ENCODE measurements around the gene TNK2.
A peak's percentile ranks its signal among the peaks of the same experiment; 100 is the strongest.
"Not testable (repeated sequence)": the region's sequence is repeated elsewhere in the genome, so short reads cannot be mapped to it uniquely, and the experiment has no call there.

The TNK2 gene

DNA sequence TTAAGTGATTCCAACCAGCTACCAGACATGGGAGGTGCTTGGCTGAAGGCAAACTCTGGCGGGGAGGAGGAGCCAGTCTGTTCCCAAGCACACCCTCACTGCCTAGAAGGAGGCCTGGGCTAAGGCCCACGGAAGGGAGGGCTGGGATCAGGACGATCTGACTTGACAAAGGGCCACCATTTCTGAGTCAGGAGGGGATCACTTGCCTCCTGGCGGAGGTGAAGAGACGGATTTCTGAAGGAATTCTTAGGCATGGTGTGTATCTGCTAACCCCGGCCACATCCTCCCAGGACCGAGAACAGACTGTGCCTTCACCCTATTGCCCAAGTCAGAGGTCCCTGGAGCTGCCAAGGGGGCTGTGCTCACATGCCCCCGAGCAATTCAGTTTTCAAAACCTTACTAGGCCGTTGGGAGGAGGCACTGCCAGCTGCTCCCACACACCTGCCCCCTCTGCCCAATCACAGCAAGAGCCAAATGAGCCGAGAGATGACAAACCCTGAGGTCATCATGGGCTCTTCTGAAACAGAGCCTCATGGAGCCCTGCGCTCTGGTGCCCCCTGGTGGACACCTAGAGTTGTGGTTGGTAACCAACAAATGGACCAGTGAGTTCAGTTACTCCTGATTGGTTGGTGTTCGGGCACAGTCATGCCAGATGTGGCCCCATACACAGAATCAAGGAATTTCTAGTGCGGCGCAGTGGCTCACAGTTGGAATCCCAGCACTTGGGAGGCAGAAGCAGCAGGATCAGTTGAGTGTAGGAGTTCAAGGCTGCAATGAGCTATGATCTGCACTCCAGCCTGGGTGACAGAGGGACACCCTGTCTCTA is 6.5 kb upstream of the TNK2 start:
- Histone ChIP-seq H3K9ac (ENCODE audit: low read depth, low read length) (peak overlapping the region; percentile 79; the same call in 1 of the 2 replicates), H3K4me1 (ENCODE audit: insufficient read depth, low read length) (peaks cover 10% of the 10 kb centered on the region), H3K27me3 (ENCODE audit: insufficient read depth, low read length) (peaks cover 25% of the 10 kb centered on the region; the same call in 1 of the 2 replicates), H3K36me3 (ENCODE audit: insufficient read depth, low read depth, low read length) (no peaks in the 10 kb centered on the region), H3K27ac (ENCODE audit: low read length) (peak overlapping the region; percentile 63), H3K4me3 (ENCODE audit: low read length) (peak overlapping the region; percentile 46; the same call in 1 of the 2 replicates), H3K9me3 (ENCODE audit: insufficient read depth, low read depth, low read length) (no peaks in the 10 kb centered on the region)

DNA sequence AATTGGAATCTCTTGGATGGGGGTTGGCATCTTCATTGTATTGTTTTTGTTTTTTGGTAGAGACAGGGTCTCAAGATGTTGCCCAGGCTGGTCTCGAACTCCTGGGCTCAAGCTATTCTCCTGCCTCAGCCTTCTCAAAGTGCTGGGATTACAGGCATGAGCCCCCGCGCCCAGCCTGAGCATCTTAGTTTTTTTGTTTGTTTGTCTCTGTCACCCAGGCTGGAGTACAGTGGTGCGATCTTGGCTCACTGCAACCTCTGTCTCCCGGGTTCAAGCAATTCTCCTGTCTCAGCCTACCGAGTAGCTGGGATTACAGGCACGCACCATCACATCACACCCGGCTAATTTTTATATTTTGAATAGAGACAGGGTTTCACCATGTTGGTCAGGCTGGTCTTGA is 5.8 kb upstream of the TNK2 start:
- H3K36me3 ChIP-seq (ENCODE audit: insufficient read depth, low read depth, low read length); H3K9me3 ChIP-seq (ENCODE audit: insufficient read depth, low read depth, low read length); H3K4me1 ChIP-seq (ENCODE audit: insufficient read depth, low read length); H3K9ac ChIP-seq (ENCODE audit: low read depth, low read length); H3K27ac ChIP-seq (ENCODE audit: low read length); H3K4me3 ChIP-seq (ENCODE audit: low read length): not testable (repeated sequence)
- peaks cover 25% of the 10 kb centered on the region; the same call in 1 of the 2 replicates for H3K27me3 ChIP-seq (ENCODE audit: insufficient read depth, low read length)

DNA sequence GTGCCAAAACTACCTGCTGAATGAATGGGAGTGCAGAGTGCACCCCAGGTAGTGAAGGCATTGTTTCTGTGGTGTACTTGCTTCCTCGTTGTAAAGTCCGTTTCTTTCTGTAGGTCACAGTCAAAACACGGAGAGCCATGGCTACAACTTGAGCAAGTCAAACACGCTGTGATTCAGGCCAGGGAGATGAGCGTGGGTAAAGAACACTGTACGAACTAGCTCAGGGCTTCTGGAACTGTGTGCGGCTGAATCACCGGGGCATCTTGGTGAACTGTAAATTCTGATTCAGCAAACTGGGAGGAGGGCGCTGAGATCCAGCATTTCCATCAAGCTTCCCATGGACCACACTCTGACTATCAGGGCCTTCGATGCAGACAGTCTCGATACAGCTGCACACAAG is 5.0 kb upstream of the TNK2 start:
- Histone ChIP-seq H3K4me1 (ENCODE audit: insufficient read depth, low read length) (peaks cover 10% of the 10 kb centered on the region), H3K27ac (ENCODE audit: low read length) (no peak overlapping the region), H3K4me3 (ENCODE audit: low read length) (no peak overlapping the region), H3K9ac (ENCODE audit: low read depth, low read length) (no peak overlapping the region), H3K27me3 (ENCODE audit: insufficient read depth, low read length) (peaks cover 26% of the 10 kb centered on the region; the same call in 1 of the 2 replicates), H3K9me3 (ENCODE audit: insufficient read depth, low read depth, low read length) (no peaks in the 10 kb centered on the region), H3K36me3 (ENCODE audit: insufficient read depth, low read depth, low read length) (no peaks in the 10 kb centered on the region)

DNA sequence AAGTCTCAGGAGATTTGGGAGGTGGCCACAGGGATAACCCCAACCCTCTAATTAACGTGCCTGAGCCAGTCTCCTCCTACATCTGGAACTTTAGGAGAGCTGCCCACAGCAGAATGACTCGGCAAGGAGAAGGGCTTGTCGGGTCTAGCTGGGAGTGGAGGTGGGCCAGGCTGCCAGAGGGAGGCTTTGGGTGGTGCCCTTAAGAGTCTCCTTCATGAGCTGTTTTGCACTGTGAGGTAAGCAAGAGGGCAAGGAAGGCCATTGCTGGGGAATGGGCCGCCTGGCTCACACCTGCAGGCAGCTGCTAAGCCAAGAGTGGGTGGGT is 3.6 kb upstream of the TNK2 start:
- no peak overlapping the region for H3K27ac ChIP-seq (ENCODE audit: low read length)

DNA sequence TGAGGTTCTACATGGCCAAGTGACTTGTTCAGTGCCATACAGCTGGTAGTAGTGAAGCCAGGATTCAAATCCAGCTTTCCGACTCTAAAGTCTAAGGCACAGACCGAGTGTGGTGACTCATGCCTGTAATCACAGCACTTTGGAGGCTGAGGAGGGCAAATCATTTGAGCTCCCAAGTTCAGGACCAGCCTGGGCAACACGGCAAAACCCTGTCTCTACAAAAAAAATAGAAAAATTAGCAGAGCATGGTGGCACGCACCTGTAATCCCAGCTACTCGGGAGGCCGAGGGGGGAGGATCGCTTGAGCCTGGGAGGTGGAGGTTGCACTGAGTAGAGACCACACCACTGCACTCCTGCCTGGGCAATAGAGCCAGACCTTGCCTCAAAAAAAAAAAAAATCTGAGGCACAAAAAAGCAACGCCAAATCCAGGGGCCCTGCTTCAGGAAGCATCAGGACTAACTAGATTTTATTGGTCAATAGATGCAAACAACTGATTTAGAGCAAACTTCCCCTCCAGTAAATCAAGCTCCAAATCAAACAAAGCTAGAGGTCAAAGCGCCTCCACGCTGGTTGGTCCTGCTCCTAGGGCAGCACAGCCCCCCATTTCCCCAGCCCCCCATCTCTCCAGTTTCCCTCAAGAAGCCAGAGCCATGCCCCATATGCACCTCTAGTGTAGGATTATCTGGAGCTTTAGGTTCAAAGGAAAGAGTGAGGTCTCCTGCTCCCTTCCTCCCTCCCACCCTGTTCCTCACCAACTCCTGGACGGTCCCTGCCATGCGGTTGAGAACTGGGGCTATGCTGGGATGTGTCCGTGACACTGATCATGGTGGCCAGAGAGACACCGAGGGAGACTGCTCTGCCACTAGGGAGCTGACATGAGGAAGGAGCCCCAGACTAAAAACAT is 2.9 kb upstream of the TNK2 start:
- no peak overlapping the region for H3K4me3 ChIP-seq (ENCODE audit: low read length)
- H3K27ac ChIP-seq (ENCODE audit: low read length), result no peak overlapping the region
- peaks cover 14% of the 10 kb centered on the region for H3K4me1 ChIP-seq (ENCODE audit: insufficient read depth, low read length)
- H3K36me3 ChIP-seq (ENCODE audit: insufficient read depth, low read depth, low read length), result no peaks in the 10 kb centered on the region
- H3K9me3 ChIP-seq (ENCODE audit: insufficient read depth, low read depth, low read length), result no peaks in the 10 kb centered on the region
- no peak overlapping the region for H3K9ac ChIP-seq (ENCODE audit: low read depth, low read length)
- H3K27me3 ChIP-seq (ENCODE audit: insufficient read depth, low read length), result peaks cover 31% of the 10 kb centered on the region

More for the DNA sequence above, 3.6 kb upstream of the TNK2 start:
- H3K27me3 ChIP-seq (ENCODE audit: insufficient read depth, low read length), result peaks cover 36% of the 10 kb centered on the region
- no peaks in the 10 kb centered on the region for H3K9me3 ChIP-seq (ENCODE audit: insufficient read depth, low read depth, low read length)
- H3K4me1 ChIP-seq (ENCODE audit: insufficient read depth, low read length), result peaks cover 14% of the 10 kb centered on the region
- H3K4me3 ChIP-seq (ENCODE audit: low read length), result no peak overlapping the region
- no peak overlapping the region for H3K9ac ChIP-seq (ENCODE audit: low read depth, low read length)
- H3K36me3 ChIP-seq (ENCODE audit: insufficient read depth, low read depth, low read length), result no peaks in the 10 kb centered on the region

DNA sequence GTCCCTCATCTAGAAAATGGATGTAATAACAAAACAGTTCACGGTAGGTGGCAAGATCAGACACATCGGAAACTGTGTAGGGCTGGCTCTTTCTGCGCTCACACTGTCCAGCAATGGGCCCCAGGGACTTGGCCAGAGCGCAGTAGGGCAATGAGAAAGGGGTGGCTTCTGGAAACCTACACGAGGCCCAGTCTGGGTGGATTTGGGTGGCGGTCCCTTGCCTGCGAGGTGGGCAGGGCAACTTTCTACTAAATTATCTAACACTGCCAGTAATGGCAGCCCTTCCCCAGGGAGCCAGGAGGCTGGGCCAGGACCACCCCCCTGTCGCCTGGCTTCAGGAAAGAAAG is 2.1 kb upstream of the TNK2 start:
- no peak overlapping the region for H3K27ac ChIP-seq (ENCODE audit: low read length)

DNA sequence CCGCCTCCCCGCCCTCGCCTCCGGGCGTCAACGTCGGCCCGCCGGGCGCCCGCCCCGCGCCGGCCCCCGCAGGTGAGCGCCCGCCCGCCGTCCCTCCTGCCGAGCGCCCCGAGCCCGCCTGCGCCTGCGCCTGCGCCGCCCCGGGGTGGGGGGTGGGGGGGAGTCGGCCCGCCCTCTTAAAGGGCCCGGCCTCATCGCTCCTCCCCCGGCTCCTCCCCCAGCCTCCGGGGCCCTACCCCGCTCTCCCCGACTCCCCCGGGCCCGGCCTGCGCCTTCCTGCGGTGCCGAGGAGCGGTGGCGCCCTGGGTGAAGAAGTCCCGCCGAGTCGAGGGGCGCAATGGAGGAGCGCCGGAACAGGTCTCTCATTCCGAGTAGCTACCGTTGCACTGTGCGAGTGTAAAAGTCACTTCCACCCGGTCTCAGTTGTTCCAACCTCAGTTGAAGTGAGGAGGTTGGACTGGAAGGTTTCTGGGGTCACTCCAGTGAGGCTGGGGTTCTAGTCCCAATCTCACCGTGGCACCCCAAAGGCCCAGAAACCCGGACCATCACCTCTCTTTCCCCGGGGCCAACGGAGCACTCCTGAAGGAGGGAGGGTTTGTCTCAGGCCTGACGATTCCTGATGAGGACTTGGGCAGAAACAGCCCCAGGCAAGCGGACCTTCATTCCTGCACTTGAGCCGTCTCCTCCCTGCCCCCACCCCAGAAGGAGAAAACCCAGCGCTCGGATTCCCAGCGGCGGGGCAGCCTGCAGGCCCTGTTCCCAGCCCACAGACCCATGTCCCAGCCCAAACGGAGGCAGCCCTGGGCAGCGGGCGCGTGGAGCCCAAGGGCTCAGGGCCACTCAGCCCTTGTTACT is 1.5 kb upstream of the TNK2 start:
- H3K4me1 ChIP-seq (ENCODE audit: insufficient read depth, low read length), result peaks cover 14% of the 10 kb centered on the region
- peak overlapping the region; percentile 68; the same call in 1 of the 2 replicates for H3K9ac ChIP-seq (ENCODE audit: low read depth, low read length)
- no peaks in the 10 kb centered on the region for H3K36me3 ChIP-seq (ENCODE audit: insufficient read depth, low read depth, low read length)
- H3K9me3 ChIP-seq (ENCODE audit: insufficient read depth, low read depth, low read length), result no peaks in the 10 kb centered on the region
- no peak overlapping the region for H3K27ac ChIP-seq (ENCODE audit: low read length)
- peaks cover 28% of the 10 kb centered on the region for H3K27me3 ChIP-seq (ENCODE audit: insufficient read depth, low read length)
- H3K4me3 ChIP-seq (ENCODE audit: low read length), result peak overlapping the region; percentile 73

More for the DNA sequence above, 2.1 kb upstream of the TNK2 start:
- Histone ChIP-seq H3K4me3 (ENCODE audit: low read length) (peak overlapping the region; percentile 73), H3K4me1 (ENCODE audit: insufficient read depth, low read length) (peaks cover 14% of the 10 kb centered on the region), H3K27me3 (ENCODE audit: insufficient read depth, low read length) (peaks cover 28% of the 10 kb centered on the region), H3K9ac (ENCODE audit: low read depth, low read length) (peak overlapping the region; percentile 68; the same call in 1 of the 2 replicates), H3K9me3 (ENCODE audit: insufficient read depth, low read depth, low read length) (no peaks in the 10 kb centered on the region), H3K36me3 (ENCODE audit: insufficient read depth, low read depth, low read length) (no peaks in the 10 kb centered on the region)

DNA sequence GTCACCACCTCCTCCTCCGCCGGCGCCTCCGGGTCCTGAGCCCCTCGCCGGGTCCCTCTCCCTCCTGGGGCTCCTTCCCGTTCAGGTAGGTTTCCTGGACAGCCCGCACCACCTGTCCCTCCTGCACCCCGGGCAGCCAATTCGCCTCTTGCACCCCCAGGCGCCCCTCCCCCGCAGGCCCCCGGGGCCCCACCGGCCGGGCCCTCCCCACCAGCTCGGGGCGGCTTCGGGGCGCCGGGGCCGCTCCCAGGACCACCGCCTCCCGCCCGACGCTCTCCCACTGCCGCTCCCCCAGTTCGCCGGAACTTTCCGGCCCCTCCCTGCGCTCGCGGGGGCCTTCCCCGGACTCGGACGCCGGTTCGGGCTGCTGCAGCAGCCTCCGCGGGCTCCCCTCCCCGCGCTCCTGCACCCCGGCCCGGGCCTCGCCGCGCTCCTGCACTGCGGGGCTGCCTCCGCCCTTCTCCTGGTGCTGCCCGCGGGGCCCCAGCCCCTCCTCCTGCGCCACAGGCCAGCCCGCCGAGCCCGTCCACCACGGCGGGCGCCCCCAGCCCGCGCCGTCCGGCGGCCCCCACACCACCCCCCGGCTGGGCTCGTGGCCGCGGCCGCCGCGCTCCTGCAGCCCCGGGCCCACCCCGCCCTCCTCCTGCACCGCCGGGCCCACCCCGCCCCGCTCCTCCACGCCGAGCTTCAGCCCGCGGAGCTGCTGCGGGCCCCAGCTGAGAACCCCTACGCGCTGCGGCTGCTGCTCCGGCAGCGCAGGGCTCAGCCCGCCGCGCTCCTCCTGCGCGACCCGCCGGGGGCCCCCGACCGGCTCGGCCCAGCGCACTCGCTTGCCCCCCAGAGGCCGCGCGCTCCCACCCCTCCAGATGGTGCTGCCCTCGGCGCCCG is 587 bp upstream of the TNK2 start:
- Histone ChIP-seq H3K9me3 (ENCODE audit: insufficient read depth, low read depth, low read length) (no peaks in the 10 kb centered on the region), H3K9ac (ENCODE audit: low read depth, low read length) (no peak overlapping the region), H3K4me1 (ENCODE audit: insufficient read depth, low read length) (peaks cover 12% of the 10 kb centered on the region), H3K27me3 (ENCODE audit: insufficient read depth, low read length) (peaks cover 28% of the 10 kb centered on the region), H3K27ac (ENCODE audit: low read length) (no peak overlapping the region), H3K4me3 (ENCODE audit: low read length) (peak overlapping the region; percentile 81), H3K36me3 (ENCODE audit: insufficient read depth, low read depth, low read length) (no peaks in the 10 kb centered on the region)

DNA sequence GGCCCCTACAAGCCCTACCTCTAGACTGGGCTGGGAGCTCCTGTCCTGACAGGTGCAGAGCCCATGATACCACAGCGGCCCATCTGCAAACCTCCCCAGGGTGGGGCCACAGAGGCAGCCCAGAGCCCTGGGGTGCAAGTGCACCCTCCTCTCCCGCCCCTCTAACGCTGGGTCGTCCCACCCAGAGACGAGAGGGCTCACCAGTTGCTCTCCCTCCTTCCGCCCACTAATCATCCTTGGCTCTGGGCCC is 742 bp downstream of the TNK2 start:
- no peak overlapping the region; the same call in 1 of the 2 replicates for H3K9ac ChIP-seq (ENCODE audit: low read depth, low read length)
- no peak overlapping the region for H3K27ac ChIP-seq (ENCODE audit: low read length)

DNA sequence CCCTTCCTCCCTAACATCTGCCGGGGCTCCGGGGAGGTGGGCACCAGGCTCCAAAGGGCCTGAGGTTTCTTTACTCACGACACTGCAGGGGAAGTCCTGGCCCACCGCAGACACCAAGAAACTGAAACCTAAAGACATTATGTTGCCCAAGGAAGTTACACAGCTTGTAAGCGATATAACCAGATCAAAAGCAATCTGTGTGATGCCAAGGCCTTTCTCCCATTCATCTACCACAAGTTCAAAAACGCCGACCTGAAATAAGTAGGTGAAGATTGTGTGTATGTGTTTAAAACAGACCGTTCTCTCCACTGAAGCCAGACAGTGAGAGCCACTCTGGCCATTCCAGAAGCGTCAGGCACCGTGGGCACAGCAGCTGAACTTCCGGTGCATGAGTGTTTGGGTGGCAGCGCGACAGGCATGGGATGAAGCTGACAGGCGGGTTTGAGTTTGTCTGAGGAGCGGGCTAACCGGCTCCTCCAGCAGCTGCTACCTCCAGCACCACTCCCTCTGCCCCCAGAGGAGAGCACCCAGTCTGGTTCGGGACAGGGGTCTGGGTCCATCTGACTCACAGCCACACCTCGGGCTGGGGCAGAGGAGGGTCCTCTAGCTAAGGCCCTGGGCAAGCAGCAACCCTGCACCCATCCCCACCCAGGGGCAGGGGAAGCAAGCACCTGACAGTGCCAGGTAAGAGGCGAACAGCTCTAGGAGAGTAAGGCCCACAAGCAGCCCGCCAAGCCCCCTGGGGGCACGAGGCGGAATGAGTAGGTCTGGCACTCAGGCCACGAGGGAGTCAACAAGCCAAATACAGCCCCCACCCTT is 1.3 kb downstream of the TNK2 start:
- Histone ChIP-seq H3K4me1 (ENCODE audit: insufficient read depth, low read length) (peaks cover 12% of the 10 kb centered on the region), H3K9ac (ENCODE audit: low read depth, low read length) (no peak overlapping the region)

More for the DNA sequence above, 742 bp downstream of the TNK2 start:
- H3K4me3 ChIP-seq (ENCODE audit: low read length), result peak overlapping the region; percentile 81
- peaks cover 28% of the 10 kb centered on the region for H3K27me3 ChIP-seq (ENCODE audit: insufficient read depth, low read length)
- H3K4me1 ChIP-seq (ENCODE audit: insufficient read depth, low read length), result peaks cover 12% of the 10 kb centered on the region
- no peaks in the 10 kb centered on the region for H3K36me3 ChIP-seq (ENCODE audit: insufficient read depth, low read depth, low read length)
- H3K9me3 ChIP-seq (ENCODE audit: insufficient read depth, low read depth, low read length), result no peaks in the 10 kb centered on the region

More for the DNA sequence above, 1.3 kb downstream of the TNK2 start:
- H3K9me3 ChIP-seq (ENCODE audit: insufficient read depth, low read depth, low read length), result no peaks in the 10 kb centered on the region
- no peaks in the 10 kb centered on the region for H3K36me3 ChIP-seq (ENCODE audit: insufficient read depth, low read depth, low read length)
- H3K27me3 ChIP-seq (ENCODE audit: insufficient read depth, low read length), result peaks cover 28% of the 10 kb centered on the region
- no peak overlapping the region for H3K27ac ChIP-seq (ENCODE audit: low read length)
- 0 out of 2 replicates have a peak overlapping the region, but pooled peaks have one; percentile 81 for H3K4me3 ChIP-seq (ENCODE audit: low read length)
